ENCODE data around the gene TBX6. TPM values are rescaled to one million over a fixed set of nuclear protein-coding genes. Genes with fewer than 3 reads are reported as not detected.

Gene TBX6
- total and polyA plus RNA-seq, 10 of the 15 experiments (the other 5 are each of a cell fraction or from before 2014, with no cell fraction given): 0.08 to 0.90 (median 0.31) TPM; not detected in 2

DNA sequence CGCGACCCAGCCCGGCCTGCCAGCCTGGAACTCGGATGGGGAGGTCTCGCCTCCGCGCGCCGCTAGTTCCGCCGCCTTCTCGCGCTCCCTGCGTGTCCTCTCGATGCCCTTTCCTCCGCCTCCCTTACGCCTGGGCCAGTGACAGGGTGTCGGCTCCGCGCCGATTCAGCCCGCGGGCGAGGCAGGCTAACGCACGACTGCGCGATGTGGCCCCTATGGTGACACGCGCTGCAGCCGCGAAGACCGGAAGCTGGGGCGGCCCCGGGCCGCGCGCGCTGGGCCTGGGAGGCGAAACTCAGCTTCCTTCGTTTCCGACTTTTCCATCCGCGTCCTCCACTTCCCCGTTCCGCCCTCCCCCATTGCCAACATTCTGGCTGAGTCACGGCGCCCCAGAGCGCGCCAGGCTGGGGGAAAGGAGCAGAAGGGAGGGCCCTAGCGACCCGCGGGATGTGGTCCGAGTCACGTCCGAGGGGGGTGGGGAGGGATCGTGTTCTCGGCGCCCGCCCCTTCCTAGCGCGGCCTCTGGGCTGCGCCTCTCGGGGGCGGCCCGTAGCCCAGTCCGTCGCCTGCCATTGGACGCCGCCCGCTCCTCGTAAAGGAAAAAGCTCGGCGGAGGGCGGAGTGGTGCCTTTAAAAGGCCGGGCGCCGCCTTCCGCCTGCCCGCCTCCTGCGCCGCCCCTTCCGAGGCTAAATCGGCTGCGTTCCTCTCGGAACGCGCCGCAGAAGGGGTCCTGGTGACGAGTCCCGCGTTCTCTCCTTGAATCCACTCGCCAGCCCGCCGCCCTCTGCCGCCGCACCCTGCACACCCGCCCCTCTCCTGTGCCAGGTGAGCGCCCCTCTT is 26.4 kb downstream of the TBX6 start, which contains the start of gene ALDOA (continued):
- TF ChIP-seq NR2F1 (conservative IDR thresholded peaks at IDR 0.05) (peak; percentile 54), BMI1 (IDR thresholded peaks at IDR 0.05; ENCODE audit: borderline replicate concordance) (no peak), RUNX3 (IDR thresholded peaks at IDR 0.05; ENCODE audit: low read length) (no peak; the same call in 1 of the 2 replicates), SUZ12 (IDR thresholded peaks at IDR 0.05; ENCODE audit: unreplicated experiment) (no peak), RCOR1 (conservative IDR thresholded peaks at IDR 0.05; ENCODE audit: low read depth, low read length) (no peak), YBX1 (IDR thresholded peaks at IDR 0.05) (no peak), NFXL1 (IDR thresholded peaks at IDR 0.05; ENCODE audit: borderline replicate concordance) (no peak), SRF (IDR thresholded peaks at IDR 0.05; ENCODE audit: low read depth in 2 of 2, low read length in 2 of 2) (peak; percentile 92 to 97), ZNF622 (IDR thresholded peaks at IDR 0.05) (no peak), RB1 (IDR thresholded peaks at IDR 0.05; ENCODE audit: borderline replicate concordance) (peak; percentile 95), NFYA (IDR thresholded peaks at IDR 0.05; ENCODE audit: borderline replicate concordance, low read depth, low read length) (no peak), ZNF24 (IDR thresholded peaks at IDR 0.05) (no peak), MXI1 (IDR thresholded peaks at IDR 0.05; ENCODE audit: low read depth, low read length) (peak; percentile 85; the same call in 1 of the 2 replicates), MEF2B (IDR thresholded peaks at IDR 0.05; ENCODE audit: partially characterized antibody, poor library complexity, severe bottlenecking) (peak; percentile 30), RFX5 (IDR thresholded peaks at IDR 0.05; ENCODE audit: low read depth, low read length) (0 out of 2 replicates have a peak, but pooled peaks have one; percentile 43)
- TF ChIP-seq, protein P1, sequence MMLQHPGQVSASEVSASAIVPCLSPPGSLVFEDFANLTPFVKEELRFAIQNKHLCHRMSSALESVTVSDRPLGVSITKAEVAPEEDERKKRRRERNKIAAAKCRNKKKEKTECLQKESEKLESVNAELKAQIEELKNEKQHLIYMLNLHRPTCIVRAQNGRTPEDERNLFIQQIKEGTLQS (IDR thresholded peaks at IDR 0.05; ENCODE audit: borderline replicate concordance, extremely low read depth, low read depth, low read length): no peak
- TF ChIP-seq, protein P2, sequence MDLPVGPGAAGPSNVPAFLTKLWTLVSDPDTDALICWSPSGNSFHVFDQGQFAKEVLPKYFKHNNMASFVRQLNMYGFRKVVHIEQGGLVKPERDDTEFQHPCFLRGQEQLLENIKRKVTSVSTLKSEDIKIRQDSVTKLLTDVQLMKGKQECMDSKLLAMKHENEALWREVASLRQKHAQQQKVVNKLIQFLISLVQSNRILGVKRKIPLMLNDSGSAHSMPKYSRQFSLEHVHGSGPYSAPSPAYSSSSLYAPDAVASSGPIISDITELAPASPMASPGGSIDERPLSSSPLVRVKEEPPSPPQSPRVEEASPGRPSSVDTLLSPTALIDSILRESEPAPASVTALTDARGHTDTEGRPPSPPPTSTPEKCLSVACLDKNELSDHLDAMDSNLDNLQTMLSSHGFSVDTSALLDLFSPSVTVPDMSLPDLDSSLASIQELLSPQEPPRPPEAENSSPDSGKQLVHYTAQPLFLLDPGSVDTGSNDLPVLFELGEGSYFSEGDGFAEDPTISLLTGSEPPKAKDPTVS (IDR thresholded peaks at IDR 0.05; ENCODE audit: low read depth, low read length): no peak
- TF ChIP-seq, protein P3, sequence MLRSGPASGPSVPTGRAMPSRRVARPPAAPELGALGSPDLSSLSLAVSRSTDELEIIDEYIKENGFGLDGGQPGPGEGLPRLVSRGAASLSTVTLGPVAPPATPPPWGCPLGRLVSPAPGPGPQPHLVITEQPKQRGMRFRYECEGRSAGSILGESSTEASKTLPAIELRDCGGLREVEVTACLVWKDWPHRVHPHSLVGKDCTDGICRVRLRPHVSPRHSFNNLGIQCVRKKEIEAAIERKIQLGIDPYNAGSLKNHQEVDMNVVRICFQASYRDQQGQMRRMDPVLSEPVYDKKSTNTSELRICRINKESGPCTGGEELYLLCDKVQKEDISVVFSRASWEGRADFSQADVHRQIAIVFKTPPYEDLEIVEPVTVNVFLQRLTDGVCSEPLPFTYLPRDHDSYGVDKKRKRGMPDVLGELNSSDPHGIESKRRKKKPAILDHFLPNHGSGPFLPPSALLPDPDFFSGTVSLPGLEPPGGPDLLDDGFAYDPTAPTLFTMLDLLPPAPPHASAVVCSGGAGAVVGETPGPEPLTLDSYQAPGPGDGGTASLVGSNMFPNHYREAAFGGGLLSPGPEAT (IDR thresholded peaks at IDR 0.05; ENCODE audit: low read depth): peak; percentile 87
- TF ChIP-seq, protein P4, sequence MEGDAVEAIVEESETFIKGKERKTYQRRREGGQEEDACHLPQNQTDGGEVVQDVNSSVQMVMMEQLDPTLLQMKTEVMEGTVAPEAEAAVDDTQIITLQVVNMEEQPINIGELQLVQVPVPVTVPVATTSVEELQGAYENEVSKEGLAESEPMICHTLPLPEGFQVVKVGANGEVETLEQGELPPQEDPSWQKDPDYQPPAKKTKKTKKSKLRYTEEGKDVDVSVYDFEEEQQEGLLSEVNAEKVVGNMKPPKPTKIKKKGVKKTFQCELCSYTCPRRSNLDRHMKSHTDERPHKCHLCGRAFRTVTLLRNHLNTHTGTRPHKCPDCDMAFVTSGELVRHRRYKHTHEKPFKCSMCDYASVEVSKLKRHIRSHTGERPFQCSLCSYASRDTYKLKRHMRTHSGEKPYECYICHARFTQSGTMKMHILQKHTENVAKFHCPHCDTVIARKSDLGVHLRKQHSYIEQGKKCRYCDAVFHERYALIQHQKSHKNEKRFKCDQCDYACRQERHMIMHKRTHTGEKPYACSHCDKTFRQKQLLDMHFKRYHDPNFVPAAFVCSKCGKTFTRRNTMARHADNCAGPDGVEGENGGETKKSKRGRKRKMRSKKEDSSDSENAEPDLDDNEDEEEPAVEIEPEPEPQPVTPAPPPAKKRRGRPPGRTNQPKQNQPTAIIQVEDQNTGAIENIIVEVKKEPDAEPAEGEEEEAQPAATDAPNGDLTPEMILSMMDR (IDR thresholded peaks at IDR 0.05 in 2 of 3, conservative IDR thresholded peaks at IDR 0.05 in 1 of 3; ENCODE audit: control insufficient read depth in 2 of 3, extremely low read depth in 1 of 3, insufficient read depth in 1 of 3, low read depth in 3 of 3, low read length in 3 of 3): no peak
- TF ChIP-seq, protein P5, sequence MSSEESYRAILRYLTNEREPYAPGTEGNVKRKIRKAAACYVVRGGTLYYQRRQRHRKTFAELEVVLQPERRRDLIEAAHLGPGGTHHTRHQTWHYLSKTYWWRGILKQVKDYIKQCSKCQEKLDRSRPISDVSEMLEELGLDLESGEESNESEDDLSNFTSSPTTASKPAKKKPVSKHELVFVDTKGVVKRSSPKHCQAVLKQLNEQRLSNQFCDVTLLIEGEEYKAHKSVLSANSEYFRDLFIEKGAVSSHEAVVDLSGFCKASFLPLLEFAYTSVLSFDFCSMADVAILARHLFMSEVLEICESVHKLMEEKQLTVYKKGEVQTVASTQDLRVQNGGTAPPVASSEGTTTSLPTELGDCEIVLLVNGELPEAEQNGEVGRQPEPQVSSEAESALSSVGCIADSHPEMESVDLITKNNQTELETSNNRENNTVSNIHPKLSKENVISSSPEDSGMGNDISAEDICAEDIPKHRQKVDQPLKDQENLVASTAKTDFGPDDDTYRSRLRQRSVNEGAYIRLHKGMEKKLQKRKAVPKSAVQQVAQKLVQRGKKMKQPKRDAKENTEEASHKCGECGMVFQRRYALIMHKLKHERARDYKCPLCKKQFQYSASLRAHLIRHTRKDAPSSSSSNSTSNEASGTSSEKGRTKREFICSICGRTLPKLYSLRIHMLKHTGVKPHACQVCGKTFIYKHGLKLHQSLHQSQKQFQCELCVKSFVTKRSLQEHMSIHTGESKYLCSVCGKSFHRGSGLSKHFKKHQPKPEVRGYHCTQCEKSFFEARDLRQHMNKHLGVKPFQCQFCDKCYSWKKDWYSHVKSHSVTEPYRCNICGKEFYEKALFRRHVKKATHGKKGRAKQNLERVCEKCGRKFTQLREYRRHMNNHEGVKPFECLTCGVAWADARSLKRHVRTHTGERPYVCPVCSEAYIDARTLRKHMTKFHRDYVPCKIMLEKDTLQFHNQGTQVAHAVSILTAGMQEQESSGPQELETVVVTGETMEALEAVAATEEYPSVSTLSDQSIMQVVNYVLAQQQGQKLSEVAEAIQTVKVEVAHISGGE (CRISPR knock-in tag; IDR thresholded peaks at IDR 0.05): 0 out of 2 replicates have a peak, but pooled peaks have one; percentile 21

Measured in GM12878 (cell line).